ENCODE measurements around the gene KLF13.

KLF13 gene

GRCh38 chr15:31387092-31387478 lies 60.5 kb downstream of the KLF13 start:
- DNase-seq (ENCODE audit: low read depth in 2 of 2): no peak
- no peak overlapping the region for H3K4me3 ChIP-seq (replicated peaks in 1 of 2; ENCODE audit: low read depth in 2 of 2, low read length in 2 of 2)
- no peak for TF ChIP-seq CTCF (IDR thresholded peaks at IDR 0.05; ENCODE audit: low read depth, low read length)

- DNase-seq (ENCODE audit: low read depth in 2 of 2): peak in 1 of 2 donors; percentile 71
- no peak overlapping the region for H3K4me3 ChIP-seq (replicated peaks in 1 of 2; ENCODE audit: low read depth in 2 of 2, low read length in 2 of 2)
- no peak for TF ChIP-seq CTCF (IDR thresholded peaks at IDR 0.05; ENCODE audit: low read depth, low read length)
Measured at GRCh38 chr15:31387479-31388118, 61.0 kb downstream of the KLF13 start.

GRCh38 chr15:31389576-31389975 lies 62.9 kb downstream of the KLF13 start:
- H3K4me3 ChIP-seq (replicated peaks in 1 of 2; ENCODE audit: low read depth in 2 of 2, low read length in 2 of 2): no peak overlapping the region
- TF ChIP-seq CTCF (IDR thresholded peaks at IDR 0.05; ENCODE audit: low read depth, low read length): no peak
- no peak for DNase-seq (ENCODE audit: low read depth in 2 of 2)

- no peak for TF ChIP-seq CTCF (IDR thresholded peaks at IDR 0.05; ENCODE audit: low read depth, low read length)
- H3K4me3 ChIP-seq (replicated peaks in 1 of 2; ENCODE audit: low read depth in 2 of 2, low read length in 2 of 2): no peak overlapping the region
- no peak for DNase-seq (ENCODE audit: low read depth in 2 of 2)
Measured at GRCh38 chr15:31390029-31390428, 63.4 kb downstream of the KLF13 start.

GRCh38 chr15:31390777-31391486 lies 64.3 kb downstream of the KLF13 start:
- H3K4me3 ChIP-seq (replicated peaks in 1 of 2; ENCODE audit: low read depth in 2 of 2, low read length in 2 of 2): no peak overlapping the region
- TF ChIP-seq CTCF (IDR thresholded peaks at IDR 0.05; ENCODE audit: low read depth, low read length): no peak
- no peak for DNase-seq (ENCODE audit: low read depth in 2 of 2)

GRCh38 chr15:31391687-31392671 lies 65.3 kb downstream of the KLF13 start:
- TF ChIP-seq CTCF (IDR thresholded peaks at IDR 0.05; ENCODE audit: low read depth, low read length): no peak
- H3K4me3 ChIP-seq (replicated peaks in 1 of 2; ENCODE audit: low read depth in 2 of 2, low read length in 2 of 2): peak overlapping the region; percentile 64 to 67
- DNase-seq (ENCODE audit: low read depth in 2 of 2): peak; percentile 61 to 94
